Measurements from ENCODE around the gene IFITM10. TPM values are rescaled to one million over a fixed set of nuclear protein-coding genes. Genes with fewer than 3 reads are reported as not detected.

Gene IFITM10
- total and polyA plus RNA-seq, 9 of the 15 experiments (the other 6 are each of a cell fraction or from before 2014, with no cell fraction given): 0.08 to 0.13 (median 0.09) TPM; not detected in 6

GRCh38 chr11:1763796-1764661, 13.6 kb upstream of the IFITM10 start, which contains the start of gene CTSD (continued):
- peak; percentile 94 for TF ChIP-seq USF2 (CRISPR knock-in tag; IDR thresholded peaks at IDR 0.05)
- 0 out of 2 replicates have a peak, but pooled peaks have one; percentile 18 for TF ChIP-seq KLF13 (tag; IDR thresholded peaks at IDR 0.05; ENCODE audit: borderline replicate concordance, low read depth)
- TF ChIP-seq TFE3 (CRISPR knock-in tag; IDR thresholded peaks at IDR 0.05): peak; percentile 93
- TF ChIP-seq YY1 (IDR thresholded peaks at IDR 0.05; ENCODE audit: borderline replicate concordance in 1 of 3, control insufficient read depth in 1 of 3, extremely low read depth in 1 of 3, insufficient read depth in 3 of 3, insufficient read length in 1 of 3, insufficient replicate concordance in 2 of 3, low read depth in 1 of 3, low read length in 2 of 3): peak in 1 of 3 experiments; percentile 58
- TF ChIP-seq, protein P1, sequence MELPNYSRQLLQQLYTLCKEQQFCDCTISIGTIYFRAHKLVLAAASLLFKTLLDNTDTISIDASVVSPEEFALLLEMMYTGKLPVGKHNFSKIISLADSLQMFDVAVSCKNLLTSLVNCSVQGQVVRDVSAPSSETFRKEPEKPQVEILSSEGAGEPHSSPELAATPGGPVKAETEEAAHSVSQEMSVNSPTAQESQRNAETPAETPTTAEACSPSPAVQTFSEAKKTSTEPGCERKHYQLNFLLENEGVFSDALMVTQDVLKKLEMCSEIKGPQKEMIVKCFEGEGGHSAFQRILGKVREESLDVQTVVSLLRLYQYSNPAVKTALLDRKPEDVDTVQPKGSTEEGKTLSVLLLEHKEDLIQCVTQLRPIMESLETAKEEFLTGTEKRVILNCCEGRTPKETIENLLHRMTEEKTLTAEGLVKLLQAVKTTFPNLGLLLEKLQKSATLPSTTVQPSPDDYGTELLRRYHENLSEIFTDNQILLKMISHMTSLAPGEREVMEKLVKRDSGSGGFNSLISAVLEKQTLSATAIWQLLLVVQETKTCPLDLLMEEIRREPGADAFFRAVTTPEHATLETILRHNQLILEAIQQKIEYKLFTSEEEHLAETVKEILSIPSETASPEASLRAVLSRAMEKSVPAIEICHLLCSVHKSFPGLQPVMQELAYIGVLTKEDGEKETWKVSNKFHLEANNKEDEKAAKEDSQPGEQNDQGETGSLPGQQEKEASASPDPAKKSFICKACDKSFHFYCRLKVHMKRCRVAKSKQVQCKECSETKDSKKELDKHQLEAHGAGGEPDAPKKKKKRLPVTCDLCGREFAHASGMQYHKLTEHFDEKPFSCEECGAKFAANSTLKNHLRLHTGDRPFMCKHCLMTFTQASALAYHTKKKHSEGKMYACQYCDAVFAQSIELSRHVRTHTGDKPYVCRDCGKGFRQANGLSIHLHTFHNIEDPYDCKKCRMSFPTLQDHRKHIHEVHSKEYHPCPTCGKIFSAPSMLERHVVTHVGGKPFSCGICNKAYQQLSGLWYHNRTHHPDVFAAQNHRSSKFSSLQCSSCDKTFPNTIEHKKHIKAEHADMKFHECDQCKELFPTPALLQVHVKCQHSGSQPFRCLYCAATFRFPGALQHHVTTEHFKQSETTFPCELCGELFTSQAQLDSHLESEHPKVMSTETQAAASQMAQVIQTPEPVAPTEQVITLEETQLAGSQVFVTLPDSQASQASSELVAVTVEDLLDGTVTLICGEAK (IDR thresholded peaks at IDR 0.05): no peak
- TF ChIP-seq, protein P1 (CRISPR knock-in tag; IDR thresholded peaks at IDR 0.05): no peak
- TF ChIP-seq, protein P2, sequence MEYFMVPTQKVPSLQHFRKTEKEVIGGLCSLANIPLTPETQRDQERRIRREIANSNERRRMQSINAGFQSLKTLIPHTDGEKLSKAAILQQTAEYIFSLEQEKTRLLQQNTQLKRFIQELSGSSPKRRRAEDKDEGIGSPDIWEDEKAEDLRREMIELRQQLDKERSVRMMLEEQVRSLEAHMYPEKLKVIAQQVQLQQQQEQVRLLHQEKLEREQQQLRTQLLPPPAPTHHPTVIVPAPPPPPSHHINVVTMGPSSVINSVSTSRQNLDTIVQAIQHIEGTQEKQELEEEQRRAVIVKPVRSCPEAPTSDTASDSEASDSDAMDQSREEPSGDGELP (CRISPR knock-in tag; IDR thresholded peaks at IDR 0.05; ENCODE audit: borderline replicate concordance): peak; percentile 89
- peak; percentile 85 for TF ChIP-seq SIN3B (IDR thresholded peaks at IDR 0.05; ENCODE audit: low read depth)
- no peak for TF ChIP-seq HMG20B (CRISPR knock-in tag; IDR thresholded peaks at IDR 0.05)
- no peak for TF ChIP-seq HDAC2 (IDR thresholded peaks at IDR 0.05)
- no peak for TF ChIP-seq PHTF2 (CRISPR knock-in tag; IDR thresholded peaks at IDR 0.05)

Data from K562 (cell line).